K562 treated with DMSO at 1 percent for 24 hours (cell line): Measurements from ENCODE around the gene BBS2. TPM values are rescaled to one million over a fixed set of nuclear protein-coding genes. Genes with fewer than 3 reads are reported as not detected.

Source experiments
- total RNA-seq: library from RNA; unstranded; fragments of 300-600 nt; gene quantifications from 2 replicates; pipeline ENCODE4 v1.2.3, GENCODE V29; 2022; ENCODE audit warnings: low read depth; ENCODE audit not compliant: insufficient read depth

The BBS2 gene
- total RNA-seq, result 19.5 and 21.9 TPM in 2 replicates

GRCh38 chr16:56519459-56520250, at the start of gene BBS2:
TSS of gene BBS2 (minus strand) at chr16:56520024. CDS start at chr16:56519862, 162 bp downstream.

GRCh38 chr16:56564793-56565477, 45.1 kb upstream of the BBS2 start, which contains the start of gene MT4:
TSS of gene MT4 (plus strand) at chr16:56565073. CDS start at chr16:56565129, 56 bp downstream.

GRCh38 chr16:56450986-56451752, 68.7 kb downstream of the BBS2 start, which contains the start of the genes NUDT21 and OGFOD1:
TSS of gene NUDT21 (minus strand) at chr16:56451332. CDS start at chr16:56451202, 130 bp downstream.
TSS of gene OGFOD1 (plus strand) at chr16:56451554. CDS start at chr16:56451613, 59 bp downstream.

Other genes starting within 250 kb of the BBS2 start
- 103 and 111 TPM in 2 replicates for gene AMFR, start 94.5 kb downstream of the BBS2 start, total RNA-seq
- gene NUDT21, start 68.7 kb downstream of the BBS2 start, total RNA-seq, result 69.4 and 82.9 TPM in 2 replicates
- gene OGFOD1, start 68.5 kb downstream of the BBS2 start, total RNA-seq, result 19.0 and 26.1 TPM in 2 replicates
- gene MT4, start 45.0 kb upstream of the BBS2 start, total RNA-seq, result not detected in 2 replicates
- not detected in 2 replicates for gene MT3, start 69.5 kb upstream of the BBS2 start, total RNA-seq
- gene MT2A, start 88.6 kb upstream of the BBS2 start, total RNA-seq, result 22.5 and 28.1 TPM in 2 replicates
- not detected in 2 replicates for gene MT1E, start 105.8 kb upstream of the BBS2 start, total RNA-seq
- not detected in 2 replicates for gene MT1M, start 112.6 kb upstream of the BBS2 start, total RNA-seq
- gene MT1A, start 118.6 kb upstream of the BBS2 start, total RNA-seq, result not detected in 2 replicates
- not detected in 2 replicates for gene MT1B, start 131.9 kb upstream of the BBS2 start, total RNA-seq
- not detected in 2 replicates for gene MT1F, start 137.9 kb upstream of the BBS2 start, total RNA-seq
- 2.8 TPM in 1 of 2 replicates, not detected in the other for gene MT1G, start 148.0 kb upstream of the BBS2 start, total RNA-seq
- not detected in 2 replicates for gene MT1H, start 149.8 kb upstream of the BBS2 start, total RNA-seq
- 11.5 and 27.6 TPM in 2 replicates for gene MT1X, start 162.4 kb upstream of the BBS2 start, total RNA-seq
- gene NUP93, start 210.1 kb upstream of the BBS2 start, total RNA-seq, result 57.2 and 57.3 TPM in 2 replicates